CD4-positive, alpha-beta T cell treated with Interleukin-12 subunit alpha and Interleukin-12 subunit beta, for 1 hour (primary cell): ENCODE results near the gene CCDC197.

Source experiments
- DNase-seq: peaks from one replicate; pipeline ENCODE4 v3.0.0-alpha.2; 2020

CCDC197 gene

DNA sequence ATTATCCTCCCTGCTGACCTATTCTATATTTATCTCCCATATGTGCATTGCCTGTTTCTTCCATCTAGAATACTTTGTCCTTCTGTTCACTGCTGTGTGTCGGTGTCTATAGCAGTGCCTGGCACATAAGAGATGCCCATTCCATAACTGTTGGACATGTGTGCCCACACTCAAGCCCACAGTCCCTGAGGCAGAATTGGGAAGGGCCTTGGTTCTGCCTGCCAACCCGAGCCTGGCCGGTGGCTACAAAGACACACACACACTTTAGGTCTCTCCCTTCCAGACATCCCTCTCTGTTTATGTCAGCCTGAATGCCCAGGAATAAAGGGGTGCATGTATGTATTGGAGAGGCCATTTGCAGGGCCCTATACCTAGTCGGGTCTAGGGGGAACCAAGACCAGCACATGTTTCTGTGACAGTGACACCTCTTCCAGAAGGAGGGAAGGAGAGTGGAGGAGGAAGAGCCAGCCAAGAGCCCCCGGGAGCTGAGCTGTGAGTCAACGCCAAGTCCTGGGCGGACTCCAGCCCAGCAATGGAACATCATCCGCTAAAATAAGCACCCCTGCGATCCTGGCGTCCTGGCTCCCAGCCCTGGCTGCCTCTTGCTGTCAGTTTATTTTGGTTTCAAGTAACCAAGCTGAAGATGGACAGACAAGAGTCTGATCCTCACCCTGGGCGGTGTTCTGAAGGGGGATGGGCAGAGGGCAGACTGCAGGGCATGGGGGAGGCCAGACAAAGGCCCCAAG lies 16.5 kb upstream of the CCDC197 start:
- DNase-seq, result no peak

- DNase-seq, result no peak
These were observed 15.5 kb upstream of the CCDC197 start for GRCh38 chr14:93981316-93982229.

- no peak for DNase-seq
These were observed 14.7 kb upstream of the CCDC197 start for GRCh38 chr14:93982230-93983007.

- DNase-seq, result no peak
These were observed 13.0 kb upstream of the CCDC197 start for GRCh38 chr14:93984070-93984469.

- DNase-seq, result no peak
These were observed 12.1 kb upstream of the CCDC197 start for GRCh38 chr14:93984987-93985410.

GRCh38 chr14:93986955-93987354 lies 10.1 kb upstream of the CCDC197 start:
- no peak for DNase-seq

- DNase-seq, result no peak
These were observed 9.7 kb upstream of the CCDC197 start for GRCh38 chr14:93987376-93987775.

- DNase-seq, result no peak
These were observed 9.2 kb upstream of the CCDC197 start for GRCh38 chr14:93987815-93988476.

- no peak for DNase-seq
These were observed 7.2 kb upstream of the CCDC197 start for GRCh38 chr14:93989939-93990338.

GRCh38 chr14:93991212-93991611 lies 5.9 kb upstream of the CCDC197 start:
- DNase-seq, result no peak

DNA sequence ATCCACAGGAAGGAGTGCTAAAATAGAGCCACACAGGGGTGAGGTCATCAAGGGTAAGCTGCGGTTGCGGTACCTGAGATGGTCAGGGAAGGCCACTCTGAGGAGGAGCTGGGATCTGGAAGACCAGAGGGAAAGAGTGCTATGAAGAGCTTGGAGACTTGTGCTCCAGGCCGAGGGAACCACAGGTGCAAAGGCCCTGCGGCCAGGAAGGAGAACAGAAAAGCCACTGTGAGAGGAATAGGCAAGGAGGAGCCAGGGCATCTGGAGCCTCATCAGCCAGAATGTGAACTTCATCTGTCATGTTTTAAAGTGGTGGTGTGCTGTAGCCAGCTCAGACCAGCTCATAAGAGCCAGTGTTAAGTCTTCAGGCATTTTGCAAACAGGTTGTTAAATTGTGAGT lies 5.5 kb upstream of the CCDC197 start:
- no peak for DNase-seq

DNA sequence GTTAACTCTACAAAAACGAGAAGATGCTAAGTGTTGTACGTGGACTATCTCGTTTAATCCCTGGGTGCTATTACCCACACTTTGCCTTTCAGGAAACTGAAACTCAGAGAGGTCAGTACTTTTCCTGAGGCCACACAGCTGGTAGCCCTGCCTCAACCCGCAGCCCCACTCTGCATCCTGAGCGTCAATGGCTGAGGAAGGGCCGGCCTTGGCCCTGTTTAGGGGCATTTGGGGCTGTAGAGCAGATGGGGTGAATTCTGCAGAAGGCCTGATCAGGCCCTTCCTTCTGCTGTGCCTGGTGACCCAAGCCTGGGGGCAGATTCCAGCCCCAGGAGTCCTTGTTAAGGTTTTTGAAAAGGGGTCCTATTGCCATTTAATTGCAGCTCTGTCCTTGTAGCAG lies 3.7 kb upstream of the CCDC197 start:
- no peak for DNase-seq

GRCh38 chr14:93994919-93995682 lies 2.0 kb upstream of the CCDC197 start:
- DNase-seq, result no peak

DNA sequence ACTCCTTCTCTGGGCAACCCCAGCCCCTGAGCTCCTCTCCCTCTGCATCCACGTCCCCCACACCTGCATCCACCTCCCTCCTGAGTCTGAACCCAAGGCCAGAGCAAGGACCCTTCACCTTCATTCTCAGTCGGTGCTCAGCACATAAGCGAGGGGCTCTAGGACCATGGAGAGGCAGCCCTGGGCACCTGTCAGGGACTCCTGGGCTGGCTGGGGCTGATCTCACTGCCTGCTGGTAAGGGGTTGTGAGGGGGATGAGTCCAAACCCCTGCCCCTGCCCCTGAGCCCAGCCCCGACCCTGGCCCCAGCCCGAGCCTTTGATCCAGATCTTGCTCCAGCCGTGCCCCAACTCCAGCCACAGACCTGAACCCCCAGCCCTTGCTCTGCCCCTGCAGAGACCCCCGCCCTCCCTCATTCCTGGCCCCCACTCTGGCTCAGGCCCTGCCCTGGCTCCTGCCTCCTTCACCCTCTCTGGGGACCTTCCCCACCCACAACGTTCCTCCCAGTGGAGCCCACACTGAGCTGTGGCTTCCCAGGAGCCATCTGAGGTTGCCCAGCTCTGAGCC lies 888 bp upstream of the CCDC197 start:
- no peak for DNase-seq

DNA sequence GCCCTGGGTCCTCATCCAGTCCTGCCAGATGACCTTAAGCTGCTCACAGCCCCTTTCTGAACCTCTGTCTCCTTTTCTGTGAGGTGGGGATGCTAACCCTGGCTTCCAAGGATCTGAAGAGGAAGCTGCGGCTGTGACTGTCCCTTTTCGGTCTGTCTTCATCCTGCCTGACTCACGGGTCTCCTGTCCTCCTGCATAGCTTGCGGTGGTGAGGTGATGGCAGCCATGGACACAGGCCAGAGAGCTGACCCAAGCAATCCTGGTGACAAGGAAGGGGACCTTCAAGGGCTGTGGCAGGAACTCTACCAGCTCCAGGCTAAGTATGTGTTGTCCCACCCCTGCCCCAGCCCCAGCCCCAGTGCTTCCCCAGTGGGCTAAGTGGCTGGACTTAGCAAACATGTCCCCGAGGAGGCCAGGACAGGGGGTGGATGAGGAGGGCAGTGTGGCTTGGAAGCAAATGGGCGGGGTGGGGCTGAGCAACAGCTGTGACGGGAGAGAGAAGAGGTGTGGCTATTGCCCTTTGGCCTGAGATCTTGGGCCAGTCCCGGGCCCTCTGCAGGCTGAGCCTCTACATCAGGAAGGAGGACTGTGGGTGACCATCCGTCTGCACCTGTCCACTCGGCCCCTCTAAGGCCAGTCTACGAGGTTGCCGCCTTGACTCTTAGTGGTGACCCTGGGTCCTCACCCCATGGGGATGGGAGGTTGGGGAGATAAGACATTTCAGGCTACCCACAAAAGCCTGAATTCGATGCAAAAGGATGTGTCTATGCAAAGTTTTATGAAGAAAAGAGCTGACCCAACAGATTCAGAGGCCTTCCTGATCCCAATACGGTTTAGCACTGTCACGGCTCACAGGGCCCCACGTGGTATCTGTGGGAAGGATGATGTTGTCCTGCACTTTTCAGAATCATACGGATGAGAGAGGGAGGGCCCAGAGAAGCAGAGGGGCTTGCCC lies 1.1 kb downstream of the CCDC197 start:
- DNase-seq, result no peak

GRCh38 chr14:93998871-93999403 lies 1.8 kb downstream of the CCDC197 start:
- no peak for DNase-seq

DNA sequence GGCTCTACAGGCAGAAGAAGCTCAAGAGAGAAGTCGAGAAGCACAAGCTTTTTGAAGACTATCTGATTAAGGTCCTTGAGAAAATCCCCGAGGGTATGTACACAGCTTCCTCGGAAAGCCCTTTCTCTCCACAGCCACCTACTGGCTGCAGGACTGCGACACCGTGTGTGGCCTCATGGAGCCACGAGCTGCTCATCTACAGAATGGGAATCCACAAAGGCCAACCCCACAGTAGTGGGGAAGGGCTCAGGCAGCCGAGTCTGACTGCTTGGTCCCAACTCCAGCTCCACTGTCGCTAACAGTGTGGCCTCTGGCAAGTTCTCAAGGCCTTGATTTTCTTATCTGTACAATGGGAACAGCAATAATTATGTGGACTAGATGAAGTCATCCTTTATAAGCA lies 2.5 kb downstream of the CCDC197 start:
- DNase-seq, result no peak

GRCh38 chr14:94000267-94000666 lies 3.2 kb downstream of the CCDC197 start:
- DNase-seq, result no peak

DNA sequence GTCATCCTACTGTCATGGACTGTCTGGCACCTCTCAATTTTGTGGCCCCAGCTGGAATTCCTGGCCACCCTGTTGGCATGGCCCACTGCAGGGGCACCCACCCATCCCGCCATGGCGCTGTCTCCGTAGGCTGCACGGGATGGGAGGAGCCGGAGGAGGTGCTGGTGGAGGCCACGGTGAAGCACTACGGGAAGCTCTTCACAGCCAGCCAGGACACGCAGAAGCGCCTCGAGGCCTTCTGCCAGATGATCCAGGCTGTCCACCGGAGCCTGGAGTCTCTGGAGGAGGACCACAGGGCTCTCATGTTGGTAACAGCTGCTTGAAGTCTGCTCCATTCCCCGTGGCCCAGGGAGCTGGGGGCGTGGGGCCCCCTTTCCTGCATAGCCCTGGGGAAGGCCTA lies 3.9 kb downstream of the CCDC197 start:
- DNase-seq, result no peak
